MCF 10A (cell line): ENCODE data around the gene DNM2. TPM values are rescaled to one million over a fixed set of nuclear protein-coding genes. Genes with fewer than 3 reads are reported as not detected.

Experiments
- BruUV-seq: library from RNA; stranded (reverse); fragments of 400-500 nt; replicated peaks from 2 replicates; lab custom pipeline; 2021; lab: Mats Ljungman, UMichigan
- CTCF ChIA-PET: fragments of 300-600 bp; sonication (Branson Sonifier 250); formaldehyde crosslinking; extraction: SDS; loops from one replicate; lab custom pipeline; 2021; ENCODE audit warnings: antibody characterized with exemption, inconsistent platforms; lab: Yijun Ruan, JAX
- POLR2A ChIA-PET: fragments of 300-600, 350-650 bp; sonication (Branson Sonifier 250); formaldehyde crosslinking; extraction: SDS; loops from one replicate; lab custom pipeline; 2020; ENCODE audit warnings: antibody characterized with exemption, inconsistent platforms; lab: Yijun Ruan, JAX
- DNase-seq: peaks from one replicate; pipeline ENCODE4 v3.0.0-alpha.2; 2018; ENCODE audit not compliant: unreplicated experiment
- H3K27ac Mint-ChIP-seq: one replicate; pipeline ENCODE4 v1.8.0; 2022; ENCODE audit warnings: mild to moderate bottlenecking, low read depth, mixed read lengths; ENCODE audit not compliant: unreplicated experiment
- H3K27me3 Mint-ChIP-seq: one replicate; pipeline ENCODE4 v1.8.0; 2022; ENCODE audit warnings: mixed read lengths; ENCODE audit not compliant: insufficient read depth, unreplicated experiment
- H3K36me3 Mint-ChIP-seq: one replicate; pipeline ENCODE4 v1.8.0; 2022; ENCODE audit warnings: mild to moderate bottlenecking, moderate library complexity, mixed read lengths; ENCODE audit not compliant: insufficient read depth, unreplicated experiment
- H3K4me1 Mint-ChIP-seq: one replicate; pipeline ENCODE4 v1.8.0; 2022; ENCODE audit warnings: mixed read lengths; ENCODE audit not compliant: insufficient read depth, unreplicated experiment
- H3K4me3 Mint-ChIP-seq: one replicate; pipeline ENCODE4 v1.8.0; 2022; ENCODE audit warnings: mild to moderate bottlenecking, moderate library complexity, mixed read lengths; ENCODE audit not compliant: unreplicated experiment
- H3K9me3 Mint-ChIP-seq: one replicate; pipeline ENCODE4 v1.8.0; 2022; ENCODE audit warnings: mixed read lengths; ENCODE audit not compliant: unreplicated experiment
- CTCF ChIP-seq: fragments of 200-600 bp; IDR thresholded peaks from one replicate; pipeline ENCODE4 v1.8.0; 2022; ENCODE audit warnings: antibody characterized with exemption, mild to moderate bottlenecking; ENCODE audit not compliant: unreplicated experiment
- intact Hi-C: fragments of 100-400 bp; cut with micrococcal nuclease; formaldehyde crosslinking; loops from 2 replicates; pipeline ENCODE4 v1.14.1; 2022
- total RNA-seq: library from RNA; stranded (reverse); gene quantifications from 2 replicates; pipeline ENCODE4 v1.2.3, GENCODE V29; 2022

The DNM2 gene
- total RNA-seq, 1 experiment from 2014 or later: 114 TPM

GRCh38 chr19:10842788-10843187 lies 124.9 kb downstream of the DNM2 start:
- no peak overlapping the region for H3K27ac Mint-ChIP-seq
- ChIA-PET POLR2A (interaction anchor here (1.0 kb wide), 1 partner anchor 277 kb away, joined by 3 read pairs; the partner anchor contains the start of gene KRI1), CTCF (interaction anchor here (1.0 to 1.1 kb wide), 2 partner anchors 16 to 28 kb away, joined by 3 to 4 read pairs; no protein-coding TSS in a partner anchor)
- no peaks in the 10 kb centered on the region for H3K4me1 Mint-ChIP-seq
- intact Hi-C loops: no loop called here
- H3K27me3 Mint-ChIP-seq: no peaks in the 10 kb centered on the region
- DNase-seq: no peak
- BruUV-seq: no TSS peak
- peaks cover 7% of the 10 kb centered on the region for H3K9me3 Mint-ChIP-seq
- TF ChIP-seq CTCF: no peak
- no peak overlapping the region for H3K4me3 Mint-ChIP-seq
- no peaks in the 10 kb centered on the region for H3K36me3 Mint-ChIP-seq

GRCh38 chr19:10846500-10847202 lies 128.8 kb downstream of the DNM2 start:
- CTCF ChIA-PET: interaction anchor here (0.6 to 1.8 kb wide), 3 partner anchors 10 to 60 kb away, joined by 3 to 11 read pairs (median 4); partner anchors contain the start of gene TMED1
- no peak for TF ChIP-seq CTCF
- Mint-ChIP-seq H3K9me3 (no peaks in the 10 kb centered on the region), H3K36me3 (no peaks in the 10 kb centered on the region), H3K4me3 (no peak overlapping the region), H3K4me1 (no peaks in the 10 kb centered on the region), H3K27me3 (no peaks in the 10 kb centered on the region), H3K27ac (no peak overlapping the region)
- BruUV-seq: no TSS peak
- DNase-seq: no peak
- intact Hi-C loops: no loop called here
- POLR2A ChIA-PET: interaction anchor here (1.1 kb wide), 1 partner anchor 8 kb away, joined by 3 read pairs; no protein-coding TSS in a partner anchor

DNA sequence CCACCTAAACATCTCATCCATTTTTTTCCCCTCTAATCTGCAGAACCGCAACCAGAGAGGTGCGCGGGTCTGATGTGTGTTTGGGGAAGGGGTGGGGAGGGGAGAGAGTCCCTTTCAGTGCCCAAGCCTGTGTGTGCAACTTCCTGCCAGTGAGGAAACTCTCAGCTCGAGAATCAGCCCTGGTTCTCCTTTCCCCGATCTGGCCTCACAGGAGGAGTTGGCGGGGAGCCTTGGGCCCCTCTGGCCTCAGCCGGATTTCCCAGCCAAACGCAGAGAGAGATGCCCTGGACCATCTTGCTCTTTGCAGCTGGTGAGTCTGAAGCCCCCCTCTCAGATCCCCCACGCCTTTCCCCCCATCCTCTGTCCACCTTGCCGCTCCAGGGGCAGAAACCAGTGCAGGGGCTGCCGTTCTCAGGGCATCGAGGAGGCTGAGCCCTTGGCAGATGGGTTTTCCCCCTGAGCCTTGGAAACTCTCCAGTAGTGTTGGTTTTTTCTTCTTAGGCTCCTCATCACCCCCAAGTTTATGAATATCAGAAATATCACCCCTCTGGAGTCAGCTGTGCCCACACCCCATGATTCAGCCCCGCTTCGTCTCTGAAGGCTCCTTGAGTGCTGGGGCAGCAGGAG lies 130.5 kb downstream of the DNM2 start, which contains the start of gene C19orf38:
Gene C19orf38, plus strand, starts transcription at position 186 of the 627 bp plus-strand sequence. Its CDS starts 94 bp downstream, at position 280.
- Mint-ChIP-seq H3K4me3 (no peak within 1 kb of the TSS), H3K27ac (no peak within 1 kb of the TSS), H3K27me3 (no peaks in the 10 kb centered on the region), H3K4me1 (no peaks in the 10 kb centered on the region), H3K9me3 (no peaks in the 10 kb centered on the region), H3K36me3 (no peaks in the 10 kb centered on the region)
- POLR2A ChIA-PET: no interaction called here
- no TSS peak for BruUV-seq
- no peak for TF ChIP-seq CTCF
- intact Hi-C loops: no loop called here
- DNase-seq: no peak
- CTCF ChIA-PET: interaction anchor here (0.7 kb wide), 1 partner anchor 372 kb away, joined by 3 read pairs; no protein-coding TSS in a partner anchor

DNA sequence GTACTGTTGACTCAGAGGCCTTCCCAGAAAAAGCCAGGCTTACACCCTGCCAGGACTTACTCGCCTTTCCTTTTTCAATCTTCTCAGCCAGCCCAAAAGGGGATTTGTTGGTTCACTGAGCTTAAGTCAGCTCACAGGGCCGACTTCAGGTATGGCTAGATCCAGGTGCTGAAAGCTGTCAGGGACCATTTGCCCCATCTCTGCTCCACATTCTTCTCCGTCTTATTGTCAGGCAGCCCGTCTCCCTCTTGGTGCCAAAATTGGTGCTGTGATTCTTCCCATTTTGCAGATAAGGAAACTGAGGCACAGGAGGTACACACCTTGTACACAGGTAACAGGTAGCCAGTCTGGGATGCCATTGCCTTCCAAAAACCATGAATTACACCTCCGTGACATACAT lies 132.8 kb downstream of the DNM2 start:
- Mint-ChIP-seq H3K4me3 (no peak overlapping the region), H3K4me1 (no peaks in the 10 kb centered on the region), H3K36me3 (no peaks in the 10 kb centered on the region), H3K9me3 (no peaks in the 10 kb centered on the region), H3K27me3 (no peaks in the 10 kb centered on the region), H3K27ac (no peak overlapping the region)
- BruUV-seq: no TSS peak
- no peak for DNase-seq
- intact Hi-C loops: no loop called here
- TF ChIP-seq CTCF: no peak
- CTCF ChIA-PET: interaction anchor here (0.5 to 6.3 kb wide), 3 partner anchors 14 to 152 kb away, joined by 4 to 68 read pairs (median 6); partner anchors contain the start of gene TMED1
- POLR2A ChIA-PET: no interaction called here
